Neural cell (in vitro differentiated cells): ENCODE measurements around the gene TNC. TPM values are rescaled to one million over a fixed set of nuclear protein-coding genes. Genes with fewer than 3 reads are reported as not detected.

Experiments
- H2AFZ ChIP-seq: fragments of 200-600, 300-800 bp; sonication (generic), shearing (Covaris generic); 2 replicates; pipeline ENCODE4 v1.6.0; 2014; ENCODE audit warnings: low read depth, mild to moderate bottlenecking, antibody characterized with exemption, low read length, moderate library complexity
- H3F3A ChIP-seq: fragments of 200-600 bp; shearing (Covaris generic); 2 replicates; pipeline ENCODE4 v1.6.1; 2016; ENCODE audit warnings: mild to moderate bottlenecking, moderate library complexity, mixed read lengths, antibody characterized with exemption, low read length; ENCODE audit not compliant: insufficient read depth, poor library complexity, severe bottlenecking
- H3K27ac ChIP-seq: fragments of 200-600, 300-800 bp; sonication (generic), shearing (Covaris generic); 2 replicates; pipeline ENCODE4 v1.5.1; 2014; ENCODE audit warnings: mild to moderate bottlenecking, low read length, moderate library complexity
- H3K27me3 ChIP-seq: fragments of 300-800, 200-600 bp; sonication (generic), shearing (Covaris generic); 2 replicates; pipeline ENCODE4 v1.6.0; 2014; ENCODE audit warnings: mild to moderate bottlenecking, low read depth, low read length, moderate library complexity; ENCODE audit not compliant: insufficient read depth
- H3K36me3 ChIP-seq: fragments of 300-800, 200-600 bp; sonication (generic), shearing (Covaris generic); 2 replicates; pipeline ENCODE4 v1.5.1; 2014; ENCODE audit warnings: mild to moderate bottlenecking, antibody characterized with exemption, low read length, moderate library complexity; ENCODE audit not compliant: insufficient read depth
- H3K4me2 ChIP-seq: fragments of 300-800, 200-600 bp; sonication (generic), shearing (Covaris generic); 2 replicates; pipeline ENCODE4 v1.6.0; 2014; ENCODE audit warnings: mild to moderate bottlenecking, low read length
- H3K4me3 ChIP-seq: fragments of 300-800, 200-600 bp; sonication (generic), shearing (Covaris generic); 2 replicates; pipeline ENCODE4 v1.5.1; 2014; ENCODE audit warnings: mild to moderate bottlenecking, low read length, moderate library complexity
- H3K79me2 ChIP-seq: fragments of 200-600 bp; shearing (Covaris generic); replicated peaks from 2 replicates; pipeline ENCODE4 v1.6.0; 2014; ENCODE audit warnings: mild to moderate bottlenecking, low read length, moderate library complexity; ENCODE audit not compliant: insufficient read depth
- H3K9ac ChIP-seq: fragments of 300-800, 200-600 bp; sonication (generic), shearing (Covaris generic); 2 replicates; pipeline ENCODE4 v1.6.1; 2016; ENCODE audit warnings: mild to moderate bottlenecking, low read length, mixed read lengths
- H3K9me2 ChIP-seq: fragments of 200-600 bp; shearing (Covaris generic); 2 replicates; pipeline ENCODE4 v1.6.1; 2016; ENCODE audit warnings: mild to moderate bottlenecking, low read length, mixed read lengths; ENCODE audit not compliant: insufficient read depth
- H3K9me3 ChIP-seq: fragments of 200-600, 300-800 bp; sonication (generic), shearing (Covaris generic); 2 replicates; pipeline ENCODE4 v1.6.1; 2016; ENCODE audit warnings: mild to moderate bottlenecking, mixed run types, low read length, moderate library complexity, mixed read lengths
- H4K20me1 ChIP-seq: fragments of 200-600 bp; shearing (Covaris generic); 2 replicates; pipeline ENCODE4 v1.6.1; 2016; ENCODE audit warnings: mild to moderate bottlenecking, mixed run types; ENCODE audit not compliant: insufficient read depth
- EP300 ChIP-seq: fragments of 450-650 bp; conservative IDR thresholded peaks from 2 replicates; pipeline ENCODE4 v1.6.1; 2014; ENCODE audit warnings: antibody characterized with exemption, mild to moderate bottlenecking, moderate library complexity; ENCODE audit not compliant: poor library complexity, severe bottlenecking
- EZH2 ChIP-seq: fragments of 200-600, 300-800 bp; shearing (Covaris generic), sonication (generic); IDR thresholded peaks from 2 replicates; pipeline ENCODE4 v1.6.1; 2014; ENCODE audit warnings: antibody characterized with exemption, low read length, borderline replicate concordance, mild to moderate bottlenecking; ENCODE audit not compliant: insufficient read depth, poor library complexity, severe bottlenecking
- MXI1 ChIP-seq: fragments of 450-650 bp; conservative IDR thresholded peaks from 2 replicates; pipeline ENCODE4 v1.6.1; 2014; ENCODE audit warnings: antibody characterized with exemption, mild to moderate bottlenecking; ENCODE audit not compliant: poor library complexity, severe bottlenecking
- POLR2AphosphoS5 ChIP-seq: IDR thresholded peaks from 2 replicates; pipeline ENCODE4 v1.6.1; 2012
- RAD21 ChIP-seq: fragments of 450-650 bp; conservative IDR thresholded peaks from 2 replicates; pipeline ENCODE4 v1.6.1; 2014; ENCODE audit warnings: antibody characterized with exemption, mild to moderate bottlenecking, moderate library complexity
- SMC3 ChIP-seq: fragments of 450-650 bp; conservative IDR thresholded peaks from 2 replicates; pipeline ENCODE4 v1.6.1; 2014; ENCODE audit warnings: antibody characterized with exemption, mild to moderate bottlenecking, moderate library complexity; ENCODE audit not compliant: poor library complexity
- TAF1 ChIP-seq: IDR thresholded peaks from 2 replicates; pipeline ENCODE4 v1.6.1; 2012; ENCODE audit warnings: low read depth
- polyA plus RNA-seq: library from polyadenylated mRNA; depleted of rRNA; stranded (reverse); fragments of >200 nt; gene quantifications from 2 replicates; pipeline ENCODE4 v1.2.3, GENCODE V29; 2014
- TF ChIP-seq, protein P1 (sequence below): IDR thresholded peaks from 2 replicates; pipeline ENCODE4 v1.6.1; 2012; ENCODE audit warnings: borderline replicate concordance
- TF ChIP-seq, protein P2 (sequence below): fragments of 450-650 bp; IDR thresholded peaks from 2 replicates; pipeline ENCODE4 v1.5.1; 2014; ENCODE audit warnings: antibody characterized with exemption, mild to moderate bottlenecking, moderate library complexity; ENCODE audit not compliant: poor library complexity, severe bottlenecking

TNC gene
- polyA plus RNA-seq, 1 donor from 2014 or later: 2.1 TPM

DNA sequence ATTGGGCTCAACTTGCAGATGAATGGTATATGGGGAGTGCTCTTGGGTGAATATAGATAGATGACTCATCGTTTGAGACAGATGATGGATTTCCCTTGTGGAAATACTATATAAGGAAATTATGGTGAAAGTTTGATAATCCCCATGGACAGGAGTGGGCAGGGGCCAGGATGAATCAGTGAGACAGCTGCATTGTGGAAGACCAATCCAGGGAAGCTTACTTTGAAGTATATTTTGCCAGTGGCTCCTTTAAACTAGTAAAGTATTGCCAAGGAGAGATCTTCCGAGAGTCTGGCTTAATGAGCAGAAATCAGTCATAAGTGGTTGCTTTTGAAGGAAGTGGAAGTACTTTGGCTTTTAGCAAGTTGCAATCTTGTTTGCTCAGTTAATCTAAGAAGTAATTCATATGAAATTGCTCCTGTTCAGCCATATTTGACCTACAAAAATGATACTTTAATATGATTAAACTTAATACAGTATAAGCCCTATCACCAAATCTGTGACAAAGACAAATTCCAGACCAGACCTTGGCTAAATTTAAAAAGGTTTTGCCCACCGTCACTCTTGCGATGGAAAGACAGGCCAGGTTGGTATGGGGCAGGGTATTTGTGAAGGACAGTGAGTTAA lies 9.3 kb upstream of the TNC start:
- Histone ChIP-seq H3F3A (no peaks in the 10 kb centered on the region), H3K4me3 (no peak overlapping the region), H3K9ac (no peak overlapping the region), H4K20me1 (no peaks in the 10 kb centered on the region), H3K9me2 (no peaks in the 10 kb centered on the region), H3K79me2 (no peaks in the 10 kb centered on the region), H2AFZ (no peak overlapping the region), H3K9me3 (no peaks in the 10 kb centered on the region), H3K4me2 (no peak overlapping the region), H3K27ac (no peak overlapping the region), H3K27me3 (no peaks in the 10 kb centered on the region), H3K36me3 (no peaks in the 10 kb centered on the region)
- TF ChIP-seq SMC3 (no peak), EP300 (no peak), RAD21 (no peak), EZH2 (no peak), MXI1 (no peak), POLR2AphosphoS5 (no peak), TAF1 (no peak)
- TF ChIP-seq, protein P1, sequence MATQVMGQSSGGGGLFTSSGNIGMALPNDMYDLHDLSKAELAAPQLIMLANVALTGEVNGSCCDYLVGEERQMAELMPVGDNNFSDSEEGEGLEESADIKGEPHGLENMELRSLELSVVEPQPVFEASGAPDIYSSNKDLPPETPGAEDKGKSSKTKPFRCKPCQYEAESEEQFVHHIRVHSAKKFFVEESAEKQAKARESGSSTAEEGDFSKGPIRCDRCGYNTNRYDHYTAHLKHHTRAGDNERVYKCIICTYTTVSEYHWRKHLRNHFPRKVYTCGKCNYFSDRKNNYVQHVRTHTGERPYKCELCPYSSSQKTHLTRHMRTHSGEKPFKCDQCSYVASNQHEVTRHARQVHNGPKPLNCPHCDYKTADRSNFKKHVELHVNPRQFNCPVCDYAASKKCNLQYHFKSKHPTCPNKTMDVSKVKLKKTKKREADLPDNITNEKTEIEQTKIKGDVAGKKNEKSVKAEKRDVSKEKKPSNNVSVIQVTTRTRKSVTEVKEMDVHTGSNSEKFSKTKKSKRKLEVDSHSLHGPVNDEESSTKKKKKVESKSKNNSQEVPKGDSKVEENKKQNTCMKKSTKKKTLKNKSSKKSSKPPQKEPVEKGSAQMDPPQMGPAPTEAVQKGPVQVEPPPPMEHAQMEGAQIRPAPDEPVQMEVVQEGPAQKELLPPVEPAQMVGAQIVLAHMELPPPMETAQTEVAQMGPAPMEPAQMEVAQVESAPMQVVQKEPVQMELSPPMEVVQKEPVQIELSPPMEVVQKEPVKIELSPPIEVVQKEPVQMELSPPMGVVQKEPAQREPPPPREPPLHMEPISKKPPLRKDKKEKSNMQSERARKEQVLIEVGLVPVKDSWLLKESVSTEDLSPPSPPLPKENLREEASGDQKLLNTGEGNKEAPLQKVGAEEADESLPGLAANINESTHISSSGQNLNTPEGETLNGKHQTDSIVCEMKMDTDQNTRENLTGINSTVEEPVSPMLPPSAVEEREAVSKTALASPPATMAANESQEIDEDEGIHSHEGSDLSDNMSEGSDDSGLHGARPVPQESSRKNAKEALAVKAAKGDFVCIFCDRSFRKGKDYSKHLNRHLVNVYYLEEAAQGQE: no peak
- TF ChIP-seq, protein P2, sequence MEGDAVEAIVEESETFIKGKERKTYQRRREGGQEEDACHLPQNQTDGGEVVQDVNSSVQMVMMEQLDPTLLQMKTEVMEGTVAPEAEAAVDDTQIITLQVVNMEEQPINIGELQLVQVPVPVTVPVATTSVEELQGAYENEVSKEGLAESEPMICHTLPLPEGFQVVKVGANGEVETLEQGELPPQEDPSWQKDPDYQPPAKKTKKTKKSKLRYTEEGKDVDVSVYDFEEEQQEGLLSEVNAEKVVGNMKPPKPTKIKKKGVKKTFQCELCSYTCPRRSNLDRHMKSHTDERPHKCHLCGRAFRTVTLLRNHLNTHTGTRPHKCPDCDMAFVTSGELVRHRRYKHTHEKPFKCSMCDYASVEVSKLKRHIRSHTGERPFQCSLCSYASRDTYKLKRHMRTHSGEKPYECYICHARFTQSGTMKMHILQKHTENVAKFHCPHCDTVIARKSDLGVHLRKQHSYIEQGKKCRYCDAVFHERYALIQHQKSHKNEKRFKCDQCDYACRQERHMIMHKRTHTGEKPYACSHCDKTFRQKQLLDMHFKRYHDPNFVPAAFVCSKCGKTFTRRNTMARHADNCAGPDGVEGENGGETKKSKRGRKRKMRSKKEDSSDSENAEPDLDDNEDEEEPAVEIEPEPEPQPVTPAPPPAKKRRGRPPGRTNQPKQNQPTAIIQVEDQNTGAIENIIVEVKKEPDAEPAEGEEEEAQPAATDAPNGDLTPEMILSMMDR: no peak

DNA sequence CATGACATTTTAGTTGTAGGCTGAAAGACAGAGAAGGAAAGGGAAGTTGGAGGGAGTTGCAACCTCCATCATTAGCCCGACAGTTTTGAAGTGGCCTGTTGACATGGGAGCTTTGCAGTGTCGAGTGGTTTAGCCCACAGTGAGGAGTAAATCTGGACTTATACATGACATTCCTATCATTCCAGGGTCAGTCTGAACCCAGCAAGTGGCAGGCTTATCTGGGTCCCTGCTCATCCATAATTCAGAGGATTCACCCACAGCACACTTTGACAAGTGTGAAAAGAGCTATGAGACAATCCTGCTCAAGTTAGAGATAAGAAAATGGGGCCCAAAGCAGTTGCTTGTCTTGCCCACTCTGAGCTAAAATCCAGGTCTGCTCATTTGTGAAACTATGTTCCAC lies 8.4 kb upstream of the TNC start:
- Histone ChIP-seq H3F3A (no peaks in the 10 kb centered on the region), H3K27ac (no peak overlapping the region), H3K9me3 (no peaks in the 10 kb centered on the region), H3K27me3 (no peaks in the 10 kb centered on the region), H3K9ac (no peak overlapping the region), H3K79me2 (no peaks in the 10 kb centered on the region), H3K9me2 (no peaks in the 10 kb centered on the region), H3K4me3 (no peak overlapping the region), H3K36me3 (no peaks in the 10 kb centered on the region), H2AFZ (no peak overlapping the region), H3K4me2 (no peak overlapping the region), H4K20me1 (no peaks in the 10 kb centered on the region)
- TF ChIP-seq, protein P2: no peak
- TF ChIP-seq TAF1 (no peak), SMC3 (no peak), MXI1 (no peak), EP300 (no peak), POLR2AphosphoS5 (no peak), RAD21 (no peak), EZH2 (no peak)
- TF ChIP-seq, protein P1: no peak
